Measurements from ENCODE around the gene TM6SF1.
"Not testable (repeated sequence)": the region's sequence is repeated elsewhere in the genome, so short reads cannot be mapped to it uniquely, and the experiment has no call there.

The TM6SF1 gene

GRCh38 chr15:83132861-83133523, 25.5 kb downstream of the TM6SF1 start:
- no peak for DNase-seq (ENCODE audit: insufficient read length, low spot score)
- FAIRE-seq, result no peak

GRCh38 chr15:83142151-83142550, 34.7 kb downstream of the TM6SF1 start:
- not testable (repeated sequence) for DNase-seq (ENCODE audit: insufficient read length, low spot score)
- FAIRE-seq, result peak; percentile 38

More at GRCh38 chr15:83132861-83133523, 25.5 kb downstream of the TM6SF1 start:
- TF ChIP-seq POLR2A (IDR thresholded peaks at IDR 0.05; ENCODE audit: low read depth, low read length) (no peak), SPI1 (IDR thresholded peaks at IDR 0.05; ENCODE audit: low read depth, low read length) (peak; percentile 53; the same call in 1 of the 2 replicates), TAF1 (IDR thresholded peaks at IDR 0.05; ENCODE audit: low read depth, low read length) (no peak)

DNA sequence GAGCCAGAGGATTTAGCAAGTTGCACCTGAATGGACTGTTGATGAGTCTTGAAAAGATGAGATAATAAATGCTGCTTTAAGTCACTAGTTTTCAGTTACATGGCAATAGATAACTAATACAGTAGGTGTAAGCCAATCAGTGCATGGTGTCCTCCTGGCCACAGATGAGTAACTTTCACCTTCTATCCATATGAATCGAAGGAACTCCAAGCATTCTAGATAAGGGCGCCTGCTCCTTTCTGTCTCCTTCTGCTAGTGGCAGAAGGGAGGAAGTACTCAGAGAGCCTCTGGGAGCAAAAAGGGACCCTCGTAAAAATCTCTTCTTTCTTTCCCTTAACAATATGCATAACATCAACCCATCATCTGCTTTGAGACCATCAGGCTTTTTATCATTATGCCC, 37.3 kb downstream of the TM6SF1 start:
- TF ChIP-seq TAF1 (IDR thresholded peaks at IDR 0.05; ENCODE audit: low read depth, low read length) (no peak), POLR2A (IDR thresholded peaks at IDR 0.05; ENCODE audit: low read depth, low read length) (no peak), POLR2AphosphoS5 (IDR thresholded peaks at IDR 0.05; ENCODE audit: low read depth, low read length) (no peak), PAX5 (IDR thresholded peaks at IDR 0.05; ENCODE audit: insufficient read depth, low read length, severe bottlenecking) (no peak), SPI1 (IDR thresholded peaks at IDR 0.05; ENCODE audit: low read depth, low read length) (no peak), POU2F2 (IDR thresholded peaks at IDR 0.05; ENCODE audit: low read depth, low read length) (no peak)
- DNase-seq (ENCODE audit: insufficient read length, low spot score) (no peak), FAIRE-seq (no peak)

DNA sequence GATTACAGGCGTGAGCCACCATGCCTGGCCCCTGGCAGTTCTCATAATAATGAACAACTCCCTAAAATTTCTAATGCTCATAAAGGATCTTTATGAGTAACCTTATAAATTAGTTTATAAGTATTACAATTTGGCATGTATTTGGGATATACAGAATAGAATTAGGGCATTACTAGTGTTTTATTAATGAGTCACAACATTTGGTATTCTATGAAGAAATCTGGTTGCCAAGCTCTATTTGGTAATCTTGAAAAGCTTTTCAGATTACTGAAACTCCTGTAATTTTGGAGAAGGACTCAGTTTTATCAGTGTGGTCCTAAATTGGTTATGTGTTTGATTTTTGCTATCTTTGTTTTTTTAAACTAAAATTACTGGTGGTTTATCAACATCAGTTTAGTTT, 45.8 kb downstream of the TM6SF1 start:
- TF ChIP-seq TAF1 (IDR thresholded peaks at IDR 0.05; ENCODE audit: low read depth, low read length), result no peak
- no peak for TF ChIP-seq POLR2AphosphoS5 (IDR thresholded peaks at IDR 0.05; ENCODE audit: low read depth, low read length)
- no peak for TF ChIP-seq SPI1 (IDR thresholded peaks at IDR 0.05; ENCODE audit: low read depth, low read length)
- no peak for TF ChIP-seq POLR2A (IDR thresholded peaks at IDR 0.05; ENCODE audit: low read depth, low read length)
- no peak for TF ChIP-seq PAX5 (IDR thresholded peaks at IDR 0.05; ENCODE audit: insufficient read depth, low read length, severe bottlenecking)
- no peak for TF ChIP-seq POU2F2 (IDR thresholded peaks at IDR 0.05; ENCODE audit: low read depth, low read length)
- no peak for DNase-seq (ENCODE audit: insufficient read length, low spot score)
- no peak for FAIRE-seq

DNA sequence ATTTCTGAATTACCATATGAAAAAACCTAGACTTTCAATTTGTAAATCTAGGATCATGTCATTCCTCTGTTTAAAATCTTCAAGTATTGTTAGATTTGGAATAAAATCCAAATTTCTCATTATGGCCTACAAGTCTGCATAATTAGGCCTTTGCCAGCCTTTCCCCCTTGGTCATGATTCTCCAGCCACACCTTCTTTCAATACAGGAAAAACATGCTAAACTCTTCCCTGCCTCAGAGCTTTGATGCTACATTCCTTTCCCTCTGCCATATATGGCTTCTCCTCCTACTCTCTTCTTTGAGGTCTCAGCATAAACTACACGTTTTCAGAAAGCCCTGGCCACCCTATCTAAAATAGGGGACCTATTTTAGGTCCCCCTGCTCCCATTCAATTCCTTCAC, 48.5 kb downstream of the TM6SF1 start:
- TF ChIP-seq POU2F2 (IDR thresholded peaks at IDR 0.05; ENCODE audit: low read depth, low read length), result no peak
- DNase-seq (ENCODE audit: insufficient read length, low spot score) (no peak), FAIRE-seq (no peak)

DNA sequence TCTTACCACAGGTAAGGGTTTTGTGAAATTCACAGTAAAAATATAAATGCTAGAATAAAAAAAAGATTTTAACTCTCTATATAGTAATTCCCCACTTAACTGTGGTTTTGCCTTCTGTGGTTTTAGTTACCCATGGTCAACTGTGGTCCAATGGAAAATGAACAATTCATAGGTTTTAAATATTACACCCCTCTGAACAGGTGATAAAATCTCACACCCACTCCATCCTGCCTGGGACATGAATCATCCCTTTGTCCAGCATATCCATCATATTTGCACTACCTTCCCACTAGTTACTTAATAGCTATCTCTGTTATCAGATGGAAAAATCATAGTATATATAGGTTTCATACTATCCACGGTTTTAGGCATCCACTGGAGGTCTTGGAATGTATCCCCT, 50.9 kb downstream of the TM6SF1 start:
- FAIRE-seq (peak; percentile 43), DNase-seq (ENCODE audit: insufficient read length, low spot score) (no peak)
- TF ChIP-seq POLR2AphosphoS5 (IDR thresholded peaks at IDR 0.05; ENCODE audit: low read depth, low read length) (no peak), SPI1 (IDR thresholded peaks at IDR 0.05; ENCODE audit: low read depth, low read length) (no peak), PAX5 (IDR thresholded peaks at IDR 0.05; ENCODE audit: insufficient read depth, low read length, severe bottlenecking) (no peak), POU2F2 (IDR thresholded peaks at IDR 0.05; ENCODE audit: low read depth, low read length) (no peak), TAF1 (IDR thresholded peaks at IDR 0.05; ENCODE audit: low read depth, low read length) (no peak), POLR2A (IDR thresholded peaks at IDR 0.05; ENCODE audit: low read depth, low read length) (no peak)

- no peak for TF ChIP-seq POLR2AphosphoS5 (IDR thresholded peaks at IDR 0.05; ENCODE audit: low read depth, low read length)
- TF ChIP-seq POU2F2 (IDR thresholded peaks at IDR 0.05; ENCODE audit: low read depth, low read length), result no peak
- no peak for TF ChIP-seq SPI1 (IDR thresholded peaks at IDR 0.05; ENCODE audit: low read depth, low read length)
- no peak for TF ChIP-seq PAX5 (IDR thresholded peaks at IDR 0.05; ENCODE audit: insufficient read depth, low read length, severe bottlenecking)
- TF ChIP-seq TAF1 (IDR thresholded peaks at IDR 0.05; ENCODE audit: low read depth, low read length), result no peak
- TF ChIP-seq POLR2A (IDR thresholded peaks at IDR 0.05; ENCODE audit: low read depth, low read length), result no peak
- DNase-seq (ENCODE audit: insufficient read length, low spot score) (no peak), FAIRE-seq (no peak)
Observed at GRCh38 chr15:83160741-83161140, 53.3 kb downstream of the TM6SF1 start.

- FAIRE-seq (peak; percentile 67), DNase-seq (ENCODE audit: insufficient read length, low spot score) (no peak)
- TF ChIP-seq SPI1 (IDR thresholded peaks at IDR 0.05; ENCODE audit: low read depth, low read length), result no peak
- TF ChIP-seq POLR2AphosphoS5 (IDR thresholded peaks at IDR 0.05; ENCODE audit: low read depth, low read length), result no peak
- TF ChIP-seq POU2F2 (IDR thresholded peaks at IDR 0.05; ENCODE audit: low read depth, low read length), result no peak
Observed at GRCh38 chr15:83163032-83163431, 55.6 kb downstream of the TM6SF1 start.

- no peak for FAIRE-seq
Observed at GRCh38 chr15:83164111-83164770, 56.8 kb downstream of the TM6SF1 start.

GRCh38 chr15:83164771-83165404, 57.4 kb downstream of the TM6SF1 start:
- peak; percentile 2 for DNase-seq (ENCODE audit: insufficient read length, low spot score)
- FAIRE-seq, result peak; percentile 13
- TF ChIP-seq POLR2A (IDR thresholded peaks at IDR 0.05; ENCODE audit: low read depth, low read length), result no peak
- no peak for TF ChIP-seq POLR2AphosphoS5 (IDR thresholded peaks at IDR 0.05; ENCODE audit: low read depth, low read length)
- TF ChIP-seq POU2F2 (IDR thresholded peaks at IDR 0.05; ENCODE audit: low read depth, low read length), result no peak
- TF ChIP-seq TAF1 (IDR thresholded peaks at IDR 0.05; ENCODE audit: low read depth, low read length), result no peak
- no peak for TF ChIP-seq PAX5 (IDR thresholded peaks at IDR 0.05; ENCODE audit: insufficient read depth, low read length, severe bottlenecking)
- TF ChIP-seq SPI1 (IDR thresholded peaks at IDR 0.05; ENCODE audit: low read depth, low read length), result no peak

More at GRCh38 chr15:83164111-83164770, 56.8 kb downstream of the TM6SF1 start:
- DNase-seq (ENCODE audit: insufficient read length, low spot score), result no peak
- no peak for TF ChIP-seq PAX5 (IDR thresholded peaks at IDR 0.05; ENCODE audit: insufficient read depth, low read length, severe bottlenecking)
- TF ChIP-seq POLR2AphosphoS5 (IDR thresholded peaks at IDR 0.05; ENCODE audit: low read depth, low read length), result no peak
- no peak for TF ChIP-seq SPI1 (IDR thresholded peaks at IDR 0.05; ENCODE audit: low read depth, low read length)
- no peak for TF ChIP-seq POU2F2 (IDR thresholded peaks at IDR 0.05; ENCODE audit: low read depth, low read length)
- TF ChIP-seq POLR2A (IDR thresholded peaks at IDR 0.05; ENCODE audit: low read depth, low read length), result no peak
- TF ChIP-seq TAF1 (IDR thresholded peaks at IDR 0.05; ENCODE audit: low read depth, low read length), result no peak

Measured in GM12891 (cell line).